Testis (tissue), 3 donors: Measurements from ENCODE around the gene CABP1. TPM values are rescaled to one million over a fixed set of nuclear protein-coding genes. Genes with fewer than 3 reads are reported as not detected.
A peak's percentile ranks its signal among the peaks of the same experiment; 100 is the strongest.

ENCODE experiments used
- DNase-seq: peaks from one replicate; pipeline ENCODE4 v3.0.0-alpha.2; 2019
- H3K27ac ChIP-seq, 2 donors: fragments of 200-600 bp; sonication (generic); one replicate each; pipeline ENCODE4 v1.5.1; 2019
- H3K27me3 ChIP-seq: fragments of 200-600 bp; sonication (generic); one replicate; pipeline ENCODE4 v1.5.1; 2019
- H3K36me3 ChIP-seq: fragments of 200-600 bp; sonication (generic); one replicate; pipeline ENCODE4 v1.5.1; 2017; ENCODE audit warnings: low read depth; ENCODE audit errors: missing control alignments
- H3K4me1 ChIP-seq: fragments of 200-600 bp; sonication (generic); one replicate; pipeline ENCODE4 v1.5.1; 2019
- H3K4me3 ChIP-seq, 2 donors: fragments of 200-600 bp; sonication (generic); one replicate each; pipeline ENCODE4 v1.5.1; 2017 to 2019
- H3K9me3 ChIP-seq: fragments of 200-600 bp; sonication (generic); one replicate; pipeline ENCODE4 v1.5.1; 2017
- CTCF ChIP-seq, 3 experiments: fragments of 450-650 bp in 2 of 3; fragments of 200-600 bp in 1 of 3; sonication (generic) in 1 of 3; IDR thresholded peaks; one replicate each; pipeline ENCODE4 v1.5.1; 2016 to 2019; ENCODE audit warnings: antibody characterized with exemption in 3 of 3, mild to moderate bottlenecking in 2 of 3, moderate library complexity in 1 of 3
- POLR2A ChIP-seq: fragments of 450-650 bp; IDR thresholded peaks from one replicate; pipeline ENCODE4 v1.6.1; 2017; ENCODE audit warnings: antibody characterized with exemption, mild to moderate bottlenecking, moderate library complexity
- WGBS, 2 donors: methylation state at CpG; one replicate each; pipeline ENCODE4 v1.1.5; 2018; 5-methylcytosine and 5-hydroxymethylcytosine counted together
- intact Hi-C: fragments of 100-400 bp; cut with DNase I; formaldehyde crosslinking; loops from one replicate; pipeline ENCODE4 v1.15.1; 2023; ENCODE audit warnings: low total_unique reads
- polyA plus RNA-seq: library from polyadenylated mRNA; stranded (reverse); fragments of 350-450 nt; fragmentation: Illumina TruSeq; extraction: RNeasy Lipid Tissue Mini Kit (QIAGEN cat#74804); gene quantifications from one replicate; pipeline ENCODE4 v1.2.3, GENCODE V29; 2014; ENCODE audit warnings: low read depth, low replicate concordance; ENCODE audit not compliant: insufficient read depth
- total RNA-seq, 2 donors: library from RNA; depleted of rRNA; stranded (reverse); fragments of >200 nt; gene quantifications; one replicate each; pipeline ENCODE4 v1.2.3, GENCODE V29; 2016

The CABP1 gene
- total and polyA plus RNA-seq, 3 donors from 2014 or later = 1.8 to 3.9 (median 2.4) TPM

DNA sequence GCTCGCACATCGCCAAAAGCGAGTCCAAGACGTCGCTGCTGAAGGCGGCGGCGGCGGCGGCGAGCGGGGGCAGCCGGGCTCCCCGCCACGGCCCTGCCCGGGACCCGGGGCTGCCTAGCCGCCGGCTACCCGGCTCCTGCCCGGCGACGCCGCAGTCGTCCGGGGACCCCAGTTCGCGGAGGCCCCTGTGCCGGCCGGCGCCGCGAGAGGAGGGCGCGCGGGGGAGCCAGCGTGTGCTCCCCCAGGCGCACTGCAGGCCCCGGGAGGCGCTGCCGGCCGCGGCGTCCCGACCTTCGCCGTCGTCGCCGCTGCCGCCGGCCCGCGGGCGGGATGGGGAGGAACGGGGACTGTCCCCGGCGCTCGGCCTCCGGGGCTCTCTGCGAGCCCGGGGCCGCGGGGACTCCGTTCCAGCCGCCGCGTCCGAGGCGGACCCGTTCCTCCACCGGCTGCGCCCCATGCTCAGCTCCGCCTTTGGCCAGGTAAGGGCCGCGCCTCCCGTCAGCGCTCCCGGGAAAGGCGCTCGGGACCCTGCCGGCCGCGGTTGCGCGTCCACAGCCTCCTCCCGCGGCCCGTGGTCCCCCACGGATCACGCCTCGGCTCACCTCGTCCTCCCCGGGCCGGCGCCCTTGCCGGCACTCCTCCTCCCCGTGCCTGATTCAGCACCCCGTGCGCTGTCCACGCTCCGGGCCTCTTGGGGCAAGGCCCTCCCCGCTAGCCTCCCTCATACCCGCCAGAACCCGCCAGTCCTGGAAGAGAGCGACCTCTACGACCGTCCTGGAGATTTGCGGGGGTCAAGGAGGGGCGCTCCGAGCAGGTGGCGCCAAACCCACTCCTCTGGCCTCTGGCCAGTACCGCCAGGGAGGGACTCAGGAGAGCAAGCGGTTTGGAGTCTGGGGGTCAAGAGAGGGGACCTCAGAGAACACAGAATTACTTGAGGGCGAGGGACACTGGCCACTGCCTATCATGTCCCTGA, 721 bp downstream of the CABP1 start:
- H3K36me3 ChIP-seq = no peaks in the 10 kb centered on the region
- 1% methylated on average over 30 to 84 of the region's 115 CpGs for WGBS, 2 donors
- H3K27ac ChIP-seq = no peak overlapping the region
- peaks cover 6% of the 10 kb centered on the region for H3K4me1 ChIP-seq
- intact Hi-C loops = loop anchor here (10.0 kb wide), 1 partner anchor 334 kb away; the partner anchor contains the start of gene HNF1A
- peak; percentile 65 for DNase-seq
- H3K9me3 ChIP-seq = no peaks in the 10 kb centered on the region
- TF ChIP-seq CTCF (IDR thresholded peaks at IDR 0.05) = no peak
- no peak for TF ChIP-seq POLR2A
- H3K27me3 ChIP-seq = no peaks in the 10 kb centered on the region
- H3K4me3 ChIP-seq = peak overlapping the region; percentile 44 to 54

GRCh38 chr12:120642121-120642520, 1.7 kb downstream of the CABP1 start:
- intact Hi-C loops = loop anchor here (10.0 kb wide), 1 partner anchor 333 kb away; the partner anchor contains the start of gene HNF1A

DNA sequence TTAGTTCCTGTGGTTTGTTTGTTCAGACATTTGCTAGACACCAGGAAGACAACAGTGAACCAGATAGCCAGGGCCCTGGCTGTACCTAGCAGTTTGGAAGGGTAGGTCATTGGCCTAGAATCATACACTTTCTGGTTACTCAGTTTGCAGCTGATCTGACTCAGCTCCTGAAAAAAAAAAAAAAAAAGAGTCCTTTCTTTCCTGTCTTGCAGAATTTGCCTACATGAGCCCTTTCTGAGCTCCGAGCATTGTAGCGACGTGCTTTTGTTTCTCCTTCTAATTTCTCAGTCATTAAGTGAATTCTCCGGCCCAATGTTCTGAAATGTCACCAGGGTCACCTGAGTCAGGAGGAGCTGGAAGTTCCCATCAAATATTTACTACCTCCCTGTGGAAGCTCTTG, 2.4 kb downstream of the CABP1 start:
- peaks cover 6% of the 10 kb centered on the region for H3K4me1 ChIP-seq
- 83 to 87% methylated on average over 4 of the region's 4 CpGs for WGBS, 2 donors
- TF ChIP-seq POLR2A = no peak
- no peak for TF ChIP-seq CTCF (IDR thresholded peaks at IDR 0.05)
- H3K27ac ChIP-seq = no peak overlapping the region
- intact Hi-C loops = loop anchor here (10.0 kb wide), 1 partner anchor 332 kb away; the partner anchor contains the start of gene HNF1A
- no peak overlapping the region for H3K4me3 ChIP-seq
- no peak for DNase-seq
- H3K27me3 ChIP-seq = no peaks in the 10 kb centered on the region
- no peaks in the 10 kb centered on the region for H3K9me3 ChIP-seq
- no peaks in the 10 kb centered on the region for H3K36me3 ChIP-seq

More at GRCh38 chr12:120642121-120642520, 1.7 kb downstream of the CABP1 start:
- H3K4me3 ChIP-seq = no peak overlapping the region
- 64 to 80% methylated on average over 9 of the region's 9 CpGs for WGBS, 2 donors
- no peak for DNase-seq
- H3K4me1 ChIP-seq = peaks cover 6% of the 10 kb centered on the region
- H3K27ac ChIP-seq = no peak overlapping the region
- H3K9me3 ChIP-seq = no peaks in the 10 kb centered on the region
- TF ChIP-seq CTCF (IDR thresholded peaks at IDR 0.05) = no peak
- no peak for TF ChIP-seq POLR2A
- H3K27me3 ChIP-seq = no peaks in the 10 kb centered on the region
- H3K36me3 ChIP-seq = no peaks in the 10 kb centered on the region

GRCh38 chr12:120643574-120643973, 3.1 kb downstream of the CABP1 start:
- TF ChIP-seq CTCF (IDR thresholded peaks at IDR 0.05) (no peak), POLR2A (no peak)
- Histone ChIP-seq H3K4me3 (no peak overlapping the region), H3K36me3 (no peaks in the 10 kb centered on the region), H3K9me3 (no peaks in the 10 kb centered on the region), H3K27me3 (no peaks in the 10 kb centered on the region), H3K4me1 (peaks cover 6% of the 10 kb centered on the region), H3K27ac (no peak overlapping the region)
- intact Hi-C loops = loop anchor here (10.0 kb wide), 1 partner anchor 331 kb away; the partner anchor contains the start of gene HNF1A
- WGBS, 2 donors = 83 to 85% methylated on average over 4 of the region's 4 CpGs
- no peak for DNase-seq
